Skin epidermis (tissue), 12 donors: ENCODE data around the gene SRGN.
A peak's percentile ranks its signal among the peaks of the same experiment; 100 is the strongest.

Experiments
- H3K27ac ChIP-seq, 21 experiments: fragments of 200-600 bp; sonication (generic) in 11 of 21; one replicate each; pipeline ENCODE4 v1.5.0; 2020; ENCODE audit warnings: mild to moderate bottlenecking in 3 of 21, inconsistent platforms in 2 of 21, moderate library complexity in 2 of 21
- H3K4me3 ChIP-seq, 7 experiments: fragments of 200-600 bp; sonication (generic) in 2 of 7; one replicate each; pipeline ENCODE4 v1.5.0; 2020; ENCODE audit warnings: inconsistent platforms in 2 of 7, mild to moderate bottlenecking in 2 of 7, moderate library complexity in 1 of 7

The SRGN gene

DNA sequence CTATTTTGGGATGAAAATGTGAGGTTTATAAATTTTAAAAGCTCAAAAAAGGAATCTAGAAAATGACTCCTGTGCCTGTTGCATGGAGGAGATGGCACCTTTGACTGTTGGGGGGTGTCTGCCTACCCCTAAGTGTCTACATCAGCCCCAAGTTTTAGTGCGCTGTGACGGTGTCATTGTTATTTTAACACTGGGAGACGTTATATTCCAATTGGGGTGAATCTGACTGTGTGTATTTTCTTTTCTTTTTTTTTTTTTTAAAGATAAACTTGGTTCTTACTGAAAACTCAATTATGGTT, 517 bp downstream of the SRGN start:
- H3K4me3 ChIP-seq: peak overlapping the region; percentile 20 to 39 (median 35)
- peak overlapping the region; percentile 65 to 90 (median 81) for H3K27ac ChIP-seq

DNA sequence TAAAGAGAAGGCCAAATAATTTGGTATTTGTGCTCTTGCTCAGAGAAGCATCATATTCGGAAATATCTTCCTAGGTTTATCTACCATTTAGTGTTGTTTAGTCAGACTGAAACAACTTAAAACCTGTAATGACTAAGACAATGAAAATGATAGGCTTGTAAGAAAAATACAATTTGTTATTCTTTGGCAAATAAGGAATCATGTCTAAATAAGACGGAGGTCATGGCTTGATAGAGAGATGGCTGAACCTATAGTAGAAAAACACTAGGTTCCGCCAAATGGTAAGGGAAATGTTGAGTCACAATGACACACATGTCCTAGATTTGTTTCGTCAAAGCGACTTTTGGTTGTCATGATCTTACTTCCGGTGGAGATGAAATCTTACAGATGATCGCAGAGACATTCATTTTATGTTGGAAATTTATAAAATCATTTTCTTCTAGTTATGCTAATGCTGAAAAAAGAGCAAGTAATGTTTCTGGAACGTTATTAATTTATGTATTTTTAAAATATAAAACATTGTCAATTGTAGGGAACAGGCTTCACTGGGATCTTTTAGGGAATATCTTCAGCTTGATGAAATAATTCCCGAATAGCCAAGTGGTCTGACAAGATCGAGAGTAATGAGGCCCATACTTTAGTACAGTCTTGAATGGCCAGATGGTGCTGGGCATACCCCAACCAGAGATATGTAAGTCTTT, 1.0 kb downstream of the SRGN start:
- Histone ChIP-seq H3K4me3 (peak overlapping the region; percentile 20 to 39 (median 35)), H3K27ac (peak overlapping the region in 20 of 21 experiments; percentile 67 to 90 (median 82))

DNA sequence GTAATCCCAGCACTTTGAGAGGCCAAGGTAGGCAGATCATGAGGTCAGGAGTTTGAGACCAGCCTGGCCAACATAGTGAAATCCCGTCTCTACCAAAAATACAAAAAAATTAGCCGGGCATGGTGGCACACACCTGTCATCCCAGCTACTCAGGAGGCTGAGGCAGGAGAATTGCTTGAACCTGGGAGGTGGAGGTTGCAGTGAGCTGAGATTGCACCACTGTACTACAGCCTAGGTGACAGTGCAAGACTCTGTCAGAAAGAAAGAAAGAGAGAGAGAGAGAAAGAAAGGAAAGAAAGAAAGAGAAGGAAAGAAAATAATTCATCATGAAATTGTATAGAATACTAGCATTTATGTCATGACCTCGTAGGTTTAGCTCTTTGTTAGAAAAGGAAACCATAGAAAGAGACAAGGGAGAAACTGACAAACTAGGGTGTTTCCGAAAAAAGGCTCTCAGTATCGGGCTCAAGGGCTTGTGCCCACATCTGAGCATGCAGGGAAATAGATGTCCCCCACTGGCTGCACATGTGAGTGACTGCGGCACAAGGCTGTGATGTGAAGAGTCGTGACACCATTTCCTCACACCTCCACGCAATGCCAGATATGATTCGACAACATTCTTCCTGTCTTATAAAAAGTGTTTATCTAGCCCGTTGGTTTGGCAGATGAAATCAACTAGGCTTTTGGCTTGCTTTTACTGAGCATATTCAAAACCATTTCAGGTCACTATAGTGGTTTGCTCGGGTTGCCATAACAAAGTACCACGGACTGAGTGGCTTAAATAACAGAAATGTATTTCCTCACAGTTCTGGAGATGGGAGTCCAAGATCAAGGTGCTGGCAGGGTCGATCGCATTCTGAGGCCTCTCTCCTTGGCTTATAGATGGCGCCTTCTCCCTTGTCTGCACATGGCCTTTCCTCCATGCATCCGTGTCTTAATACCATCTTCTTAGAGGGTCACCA, 2.0 kb downstream of the SRGN start:
- Histone ChIP-seq H3K4me3 (peak overlapping the region in 6 of 7 experiments; percentile 20 to 39 (median 35)), H3K27ac (peak overlapping the region; percentile 2 to 90 (median 77))

DNA sequence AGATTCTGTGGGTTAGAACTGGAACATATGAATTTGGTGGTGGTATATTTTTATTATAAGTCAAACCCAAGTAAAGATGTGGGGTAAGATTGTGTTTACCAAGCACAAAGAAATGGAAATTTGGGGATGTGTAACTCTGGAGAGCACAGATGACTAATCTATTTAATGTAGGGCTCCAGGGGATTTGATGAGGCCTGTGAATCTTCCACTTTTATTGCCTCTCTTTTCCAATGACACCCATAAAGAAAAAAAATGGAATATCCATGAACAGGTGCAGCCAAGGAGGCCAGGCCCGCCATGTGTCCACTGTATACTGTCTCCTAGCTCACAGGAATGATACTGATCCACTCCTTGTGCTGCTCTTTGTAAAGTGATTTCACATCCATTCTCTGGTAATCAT, 2.8 kb downstream of the SRGN start:
- peak overlapping the region in 15 of 21 experiments; percentile 37 to 90 (median 83) for H3K27ac ChIP-seq
- peak overlapping the region in 5 of 7 experiments; percentile 19 to 39 (median 31) for H3K4me3 ChIP-seq

DNA sequence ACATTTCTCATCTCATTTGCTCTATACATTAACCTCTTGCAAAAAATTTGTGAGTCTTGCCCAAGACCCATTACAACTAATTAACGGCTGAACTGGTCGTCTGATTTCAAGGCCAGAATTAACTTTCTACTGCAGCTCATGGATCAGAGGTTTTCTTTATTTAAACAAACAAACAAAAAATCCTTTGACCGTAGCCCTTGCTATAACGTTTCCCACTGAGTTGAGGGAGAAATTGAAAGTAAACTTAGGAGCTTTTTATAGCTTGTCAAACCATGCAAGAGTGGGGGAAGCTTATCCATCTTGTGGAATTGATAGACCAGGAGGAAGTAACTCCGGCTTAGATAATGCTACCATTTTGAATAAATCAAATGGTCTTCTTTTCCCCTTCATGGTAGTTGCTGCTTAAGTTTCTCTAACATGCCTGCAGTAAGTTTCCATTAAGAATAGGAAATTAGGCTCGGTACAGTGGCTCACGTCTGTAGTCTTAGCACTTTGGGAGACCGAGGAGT, 3.3 kb downstream of the SRGN start:
- peak overlapping the region in 4 of 7 experiments; percentile 8 to 39 (median 25) for H3K4me3 ChIP-seq
- peak overlapping the region in 14 of 21 experiments; percentile 18 to 90 (median 82) for H3K27ac ChIP-seq

DNA sequence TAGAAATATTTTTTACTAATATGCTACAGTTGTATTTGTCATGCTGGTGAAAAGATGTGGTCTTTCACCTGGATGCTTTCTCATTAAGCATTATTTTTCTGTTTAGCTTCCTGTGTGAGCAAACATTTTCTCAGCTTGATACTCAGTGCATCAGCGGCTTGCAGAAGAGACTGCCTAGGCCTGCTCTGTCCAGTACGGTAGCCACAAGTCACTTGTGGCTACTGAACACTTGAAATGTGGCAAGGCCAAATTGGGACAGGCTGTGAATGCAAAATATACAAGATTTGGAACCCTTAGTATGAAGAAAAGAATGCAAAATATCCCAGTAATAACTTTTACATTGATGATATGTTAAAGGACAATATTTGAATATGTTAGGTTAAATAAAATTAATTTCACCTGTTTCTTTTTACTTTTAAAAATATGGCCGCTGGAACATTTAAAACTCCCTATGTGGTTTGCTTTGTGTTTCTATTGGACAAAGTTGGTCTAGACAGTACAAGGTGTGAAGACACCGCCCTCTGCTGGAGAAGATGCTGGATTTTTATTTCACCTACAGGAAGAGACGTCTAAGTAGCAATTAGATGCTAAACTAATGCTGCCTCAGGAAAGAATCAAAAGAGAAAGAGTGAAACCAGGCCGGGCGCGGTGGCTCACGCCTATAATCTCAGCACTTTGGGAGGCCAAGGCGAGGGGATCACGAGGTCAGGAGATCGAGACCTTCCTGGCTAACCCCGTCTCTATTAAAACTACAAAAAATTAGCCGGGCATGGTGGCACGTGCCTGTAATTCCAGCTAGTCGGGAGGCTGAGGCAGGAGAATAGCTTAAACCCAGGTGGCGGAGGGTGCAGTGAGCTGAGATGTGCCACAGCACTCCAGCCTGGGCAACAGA, 5.3 kb downstream of the SRGN start:
- H3K4me3 ChIP-seq: no peak overlapping the region
- H3K27ac ChIP-seq: peak overlapping the region in 5 of 21 experiments; percentile 7 to 87 (median 43)

DNA sequence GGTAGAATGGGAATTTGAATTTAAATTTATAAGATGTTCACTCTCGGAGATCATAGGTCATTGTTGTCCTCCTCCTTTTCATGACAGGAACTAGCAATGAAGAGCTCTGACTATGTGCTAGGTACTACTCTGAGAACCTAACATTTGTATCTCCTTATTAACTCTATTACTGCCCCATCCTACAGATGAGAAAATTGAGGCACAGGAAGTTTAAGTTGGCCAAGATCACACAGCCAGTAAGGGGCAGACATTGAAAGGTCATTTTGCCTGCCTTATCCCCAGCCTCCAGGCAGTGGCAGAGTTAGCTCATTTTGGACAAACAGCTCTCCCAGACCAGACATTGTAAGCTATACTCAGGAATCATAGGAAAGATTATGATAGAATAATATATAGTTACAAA, 6.0 kb downstream of the SRGN start:
- H3K4me3 ChIP-seq: no peak overlapping the region
- peak overlapping the region in 1 of 21 experiments; percentile 68 for H3K27ac ChIP-seq

DNA sequence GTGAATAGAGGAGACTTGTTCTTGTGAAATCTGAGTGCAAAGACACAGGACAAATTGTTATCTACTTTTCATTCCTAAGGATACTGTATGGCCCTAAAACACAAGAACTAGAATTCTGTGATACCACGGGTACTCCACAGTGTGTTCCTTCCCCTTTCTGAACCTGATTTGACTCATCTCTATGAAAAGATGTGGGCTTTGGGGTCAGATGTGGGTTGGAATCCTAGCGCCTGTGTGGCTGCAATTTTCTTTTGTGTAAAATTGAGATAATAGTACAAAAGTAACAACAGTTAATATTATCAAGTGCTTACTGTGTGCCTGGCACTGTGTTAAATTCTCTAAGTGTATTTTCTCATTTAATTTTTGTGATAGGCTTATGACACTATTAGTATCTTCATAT, 8.1 kb downstream of the SRGN start:
- Histone ChIP-seq H3K4me3 (no peak overlapping the region), H3K27ac (no peak overlapping the region)

DNA sequence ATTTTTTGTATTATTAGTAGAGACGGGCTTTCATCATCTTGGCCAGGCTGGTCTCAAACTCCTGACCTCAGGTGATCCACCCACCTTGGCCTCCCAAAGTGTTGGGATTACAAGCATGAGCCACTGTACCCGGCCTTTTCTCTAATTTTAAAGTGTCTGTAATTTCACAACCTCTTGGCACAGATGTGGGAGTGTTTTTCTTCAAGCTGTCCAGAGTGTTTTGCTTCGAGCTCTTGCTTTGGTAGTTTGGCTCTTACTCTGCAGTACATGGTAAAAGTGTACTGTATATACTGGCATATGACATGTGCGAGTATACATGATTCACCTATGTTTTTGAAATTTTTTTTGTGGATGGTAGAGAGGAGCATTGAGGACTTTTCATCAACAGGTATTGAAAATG, 9.8 kb downstream of the SRGN start:
- H3K4me3 ChIP-seq: no peak overlapping the region
- H3K27ac ChIP-seq: no peak overlapping the region

DNA sequence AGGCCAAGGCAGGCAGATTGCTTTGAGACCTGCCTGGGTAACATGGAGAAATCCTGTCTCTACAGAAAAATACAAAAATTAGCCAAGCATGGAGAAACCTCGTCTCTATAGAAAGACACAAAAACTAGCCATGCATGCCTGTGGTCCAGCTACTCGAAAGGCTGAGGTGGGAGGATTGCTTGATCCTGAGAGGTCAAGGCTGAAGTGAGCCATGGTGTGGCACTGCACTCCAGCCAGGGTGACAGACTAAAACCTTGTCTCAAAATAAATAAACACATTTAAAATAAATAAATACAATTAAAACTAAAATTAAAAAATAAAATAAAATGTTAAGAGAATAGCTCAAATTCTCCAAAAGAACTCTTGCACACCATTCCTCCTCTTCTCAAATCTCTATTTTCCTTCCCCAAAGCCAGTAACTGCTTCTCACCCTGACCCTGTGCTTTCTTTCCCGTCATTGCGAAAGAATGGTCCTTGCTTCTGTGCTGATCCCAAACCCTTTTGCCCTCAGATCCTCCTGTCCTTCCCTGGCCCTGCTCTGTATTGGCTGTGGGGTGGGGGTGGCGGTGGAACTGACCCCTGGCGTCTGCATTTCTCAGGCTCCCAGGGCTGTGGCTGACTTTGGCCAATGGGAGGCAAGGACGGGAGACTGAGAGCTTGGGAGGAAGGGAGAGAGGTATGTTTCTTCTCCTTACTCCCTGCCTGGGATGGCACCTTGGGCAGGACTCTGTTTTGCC, 12.4 kb downstream of the SRGN start:
- Histone ChIP-seq H3K4me3 (no peak overlapping the region), H3K27ac (no peak overlapping the region)

DNA sequence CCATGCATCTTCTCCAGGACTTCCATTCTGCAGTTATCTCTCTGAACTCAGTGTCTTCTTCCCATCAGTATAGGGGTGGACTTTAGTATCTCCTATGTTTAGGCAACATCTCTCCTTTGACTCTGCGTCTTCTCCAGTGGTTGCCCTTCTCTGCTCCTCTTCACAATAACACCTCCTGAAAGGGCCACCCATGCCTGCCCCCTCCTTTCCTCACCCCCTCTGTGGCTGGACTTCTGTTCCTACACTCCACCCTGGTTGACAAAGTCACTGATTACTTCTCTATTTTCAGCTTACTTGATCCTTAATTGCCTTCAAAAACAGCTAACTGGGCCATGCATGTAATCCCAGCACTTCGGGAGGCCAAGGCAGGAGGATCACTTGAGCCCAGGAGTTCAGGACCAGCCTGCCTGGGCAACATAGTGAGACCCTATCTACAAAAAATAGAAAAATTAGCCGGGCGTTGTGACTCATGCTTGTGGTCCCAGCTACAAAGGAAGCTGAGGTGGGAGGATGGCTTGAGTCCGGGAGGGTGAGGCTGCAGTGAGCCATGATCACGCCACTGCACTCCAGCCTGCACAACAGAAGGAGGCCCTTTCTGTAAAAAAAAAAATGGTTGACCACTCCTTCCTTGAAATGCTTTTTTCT, 13.7 kb downstream of the SRGN start:
- Histone ChIP-seq H3K27ac (peak overlapping the region in 1 of 21 experiments; percentile 3), H3K4me3 (no peak overlapping the region)

DNA sequence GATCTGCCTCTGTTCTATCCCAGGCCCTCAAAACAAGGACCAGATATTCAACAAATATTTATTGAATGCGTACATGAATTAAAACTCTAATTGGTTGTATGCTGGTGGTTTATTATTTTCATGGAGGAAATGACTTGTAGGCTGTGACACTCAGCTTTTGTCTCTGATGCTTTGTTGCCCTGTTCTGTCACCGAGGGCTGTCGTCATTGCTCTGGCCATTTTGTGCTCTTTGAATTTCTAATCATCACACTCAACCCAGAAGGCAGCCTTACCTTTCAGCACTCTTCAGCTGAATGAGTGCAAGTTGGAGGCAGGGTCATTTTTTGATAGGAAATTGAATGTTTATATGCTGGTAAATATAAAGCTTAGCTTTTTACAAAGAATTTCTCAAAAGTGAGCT, 14.5 kb downstream of the SRGN start:
- H3K27ac ChIP-seq: no peak overlapping the region
- H3K4me3 ChIP-seq: no peak overlapping the region

DNA sequence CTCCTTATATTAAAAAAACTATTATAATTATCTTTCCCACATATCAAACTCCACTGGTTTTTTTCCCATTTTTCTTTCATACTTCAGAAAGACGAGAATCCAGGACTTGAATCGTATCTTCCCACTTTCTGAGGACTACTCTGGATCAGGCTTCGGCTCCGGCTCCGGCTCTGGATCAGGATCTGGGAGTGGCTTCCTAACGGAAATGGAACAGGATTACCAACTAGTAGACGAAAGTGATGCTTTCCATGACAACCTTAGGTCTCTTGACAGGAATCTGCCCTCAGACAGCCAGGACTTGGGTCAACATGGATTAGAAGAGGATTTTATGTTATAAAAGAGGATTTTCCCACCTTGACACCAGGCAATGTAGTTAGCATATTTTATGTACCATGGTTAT, 15.9 kb downstream of the SRGN start:
- no peak overlapping the region for H3K4me3 ChIP-seq
- H3K27ac ChIP-seq: no peak overlapping the region

DNA sequence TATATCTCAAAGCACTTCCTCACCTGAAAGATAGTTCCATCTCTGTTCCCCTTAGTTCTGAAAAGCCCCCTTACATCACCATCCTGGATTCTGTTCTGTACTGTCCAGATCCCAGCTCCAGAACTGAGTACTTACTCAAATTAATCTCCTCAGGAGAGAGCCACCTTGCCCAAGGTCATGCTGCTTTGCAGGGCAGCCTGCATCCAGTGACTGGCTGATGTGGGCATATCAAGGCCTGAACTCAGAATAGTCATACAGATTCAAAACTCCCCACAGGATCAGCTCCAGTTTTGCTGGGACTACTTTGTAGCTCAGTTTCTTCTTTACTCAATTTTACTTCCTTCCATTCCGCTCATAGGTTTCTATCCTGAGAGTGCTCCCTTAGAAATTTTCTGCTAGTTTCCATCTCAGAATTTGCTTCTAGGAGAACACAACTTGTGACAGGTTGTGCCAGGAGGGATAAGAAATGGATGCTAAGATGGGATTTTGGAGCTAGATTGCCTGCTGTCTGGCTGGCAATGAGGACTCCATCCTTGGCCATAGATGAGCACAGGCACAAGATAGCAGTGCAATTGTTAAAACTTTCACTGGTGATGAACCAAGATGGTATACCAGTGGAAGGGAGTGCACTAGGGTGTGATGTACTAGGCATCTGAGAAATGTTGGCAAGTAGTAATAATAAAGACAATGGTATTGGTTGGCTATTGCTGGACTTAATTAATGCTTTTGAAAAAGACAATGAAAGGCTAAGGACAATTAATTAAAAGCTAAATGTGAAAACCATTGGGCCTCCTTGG, 17.3 kb downstream of the SRGN start:
- no peak overlapping the region for H3K27ac ChIP-seq

DNA sequence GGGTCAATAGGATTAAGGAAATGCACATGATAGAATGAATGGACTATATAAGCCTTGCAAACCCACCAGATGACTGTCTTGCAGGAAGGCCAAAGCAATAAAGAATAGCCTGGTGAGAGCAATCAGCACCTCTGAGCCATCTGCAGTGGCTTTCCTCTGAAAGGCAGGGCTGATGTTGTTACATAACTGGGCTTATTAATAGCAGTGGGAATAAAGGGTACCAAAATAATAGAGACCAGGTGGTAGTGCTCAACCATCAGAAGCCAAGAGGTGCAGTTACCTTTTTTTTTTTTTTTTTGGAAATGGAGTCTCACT, 19.2 kb downstream of the SRGN start:
- no peak overlapping the region for H3K4me3 ChIP-seq
- no peak overlapping the region for H3K27ac ChIP-seq

More for the DNA sequence above, 17.3 kb downstream of the SRGN start:
- no peak overlapping the region for H3K4me3 ChIP-seq

DNA sequence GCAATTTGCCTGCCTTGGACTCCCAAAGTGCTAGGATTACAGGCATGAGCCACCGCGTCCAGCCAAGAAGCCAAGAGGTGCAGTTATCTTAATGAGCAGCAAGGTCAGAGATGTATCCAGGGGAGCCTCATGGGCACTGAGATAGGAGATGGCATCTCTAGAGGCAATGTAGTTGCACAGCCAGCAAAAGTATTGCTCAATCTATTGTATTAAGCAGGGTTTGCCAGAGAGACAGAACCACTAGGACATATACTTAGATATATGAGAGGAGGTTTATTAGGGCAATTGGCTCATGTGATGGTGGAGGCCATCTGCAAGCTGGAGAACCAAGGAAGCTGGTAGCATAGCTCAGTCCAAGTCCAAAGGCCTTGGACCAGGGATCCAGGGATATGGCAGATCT, 19.8 kb downstream of the SRGN start:
- H3K4me3 ChIP-seq: no peak overlapping the region
- H3K27ac ChIP-seq: no peak overlapping the region

DNA sequence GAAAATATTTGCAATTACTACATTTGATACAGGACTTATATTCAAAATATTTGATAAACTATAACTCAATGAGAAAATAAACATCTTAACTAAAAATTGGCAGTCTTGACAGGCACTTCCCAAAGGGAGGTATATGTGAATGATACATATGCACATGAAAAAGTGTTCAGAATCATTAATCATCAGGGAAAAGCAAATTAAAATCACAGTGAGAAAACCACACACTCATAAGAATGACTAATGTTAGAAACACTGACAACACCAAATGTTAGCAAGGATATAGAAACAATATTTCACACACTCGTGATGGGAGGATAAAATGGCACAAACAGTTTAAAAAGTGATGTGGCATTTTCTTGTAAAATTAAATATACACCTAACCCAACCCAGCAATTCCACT, 32.0 kb downstream of the SRGN start:
- no peak overlapping the region for H3K27ac ChIP-seq

DNA sequence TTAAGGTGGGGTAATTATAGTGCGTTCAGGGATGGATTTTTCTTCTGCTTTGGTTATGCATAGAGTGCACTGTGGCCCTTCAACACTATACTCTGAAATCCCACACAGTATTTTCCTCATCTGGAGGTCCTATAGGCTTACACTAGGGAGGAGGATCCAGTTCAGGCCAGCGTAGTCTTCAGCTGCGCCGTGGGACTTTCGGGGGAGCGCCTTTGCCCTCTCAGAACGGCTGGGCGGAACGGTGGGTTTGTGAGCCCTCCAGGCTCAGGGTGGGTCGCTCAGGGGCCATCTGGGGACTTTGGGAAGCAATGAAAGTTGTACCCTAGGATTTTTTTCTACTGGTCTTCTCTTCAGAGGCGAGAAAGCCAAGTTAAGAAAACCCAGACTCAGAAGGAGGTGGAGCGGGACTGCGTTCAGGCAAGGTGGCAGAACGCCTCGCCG, 35.4 kb downstream of the SRGN start:
- Histone ChIP-seq H3K4me3 (peak overlapping the region; percentile 79 to 98 (median 94)), H3K27ac (peak overlapping the region; percentile 26 to 99 (median 96))

More for the DNA sequence above, 32.0 kb downstream of the SRGN start:
- no peak overlapping the region for H3K4me3 ChIP-seq
